CD14-positive monocyte (primary cell): ENCODE measurements around the gene PEX10. TPM values are rescaled to one million over a fixed set of nuclear protein-coding genes. Genes with fewer than 3 reads are reported as not detected.

Experiments used
- DNase-seq, 3 donors: peaks; one replicate each; pipeline ENCODE4 v3.0.0-alpha.2; 2011 to 2022
- H2AFZ ChIP-seq: 2 replicates; pipeline ENCODE4 v1.6.0; 2012; ENCODE audit warnings: mild to moderate bottlenecking, low read depth, low read length, inconsistent platforms; ENCODE audit not compliant: insufficient read depth, poor library complexity, severe bottlenecking
- H3K27ac ChIP-seq, 2 donors: 1 replicate in 1 of 2; 2 replicates in 1 of 2; pipeline ENCODE4 v1.5.1; 2012 to 2013; ENCODE audit warnings: low read length in 2 of 2, control low read depth in 1 of 2, inconsistent platforms in 1 of 2, low read depth in 1 of 2, mild to moderate bottlenecking in 1 of 2
- H3K27me3 ChIP-seq, 2 donors: one replicate each; pipeline versions ENCODE4 v1.6.0 to v1.6.1; 2011 to 2013; ENCODE audit warnings: low read length in 2 of 2; ENCODE audit not compliant: control insufficient read depth in 2 of 2, insufficient read depth in 2 of 2
- H3K36me3 ChIP-seq, 2 donors: replicated peaks in 1 of 2; 1 replicate in 1 of 2; 2 replicates in 1 of 2; pipeline versions ENCODE4 v1.5.1 to v1.6.1; 2012 to 2013; ENCODE audit warnings: low read length in 2 of 2, control low read depth in 1 of 2, inconsistent platforms in 1 of 2, mild to moderate bottlenecking in 1 of 2; ENCODE audit not compliant: insufficient read depth in 2 of 2, control insufficient read depth in 1 of 2
- H3K4me1 ChIP-seq, 2 donors: 1 replicate in 1 of 2; 2 replicates in 1 of 2; pipeline versions ENCODE4 v1.5.1 to v1.6.1; 2012 to 2013; ENCODE audit warnings: low read length in 2 of 2, control low read depth in 1 of 2, inconsistent platforms in 1 of 2, mild to moderate bottlenecking in 1 of 2, moderate library complexity in 1 of 2; ENCODE audit not compliant: insufficient read depth in 2 of 2, control insufficient read depth in 1 of 2
- H3K4me2 ChIP-seq: replicated peaks from 2 replicates; pipeline ENCODE3; 2012; ENCODE audit warnings: low read length, moderate library complexity, mild to moderate bottlenecking; ENCODE audit not compliant: poor library complexity, severe bottlenecking; ENCODE audit errors: extremely low read depth
- H3K4me3 ChIP-seq, 3 experiments: fragments of 200-600 bp in 1 of 3; sonication (generic) in 1 of 3; replicated peaks in 1 of 3; 1 replicate in 2 of 3; 2 replicates in 1 of 3; pipeline ENCODE4 v1.5.1; 2011 to 2013; ENCODE audit warnings: low read length in 3 of 3, mild to moderate bottlenecking in 3 of 3, control low read depth in 2 of 3, low read depth in 2 of 3, inconsistent platforms in 1 of 3, moderate library complexity in 1 of 3
- H3K79me2 ChIP-seq: 2 replicates; pipeline ENCODE4 v1.6.0; 2012; ENCODE audit warnings: mild to moderate bottlenecking, control low read depth, inconsistent platforms, low read length, moderate library complexity; ENCODE audit not compliant: insufficient read depth
- H3K9ac ChIP-seq: 2 replicates; pipeline ENCODE4 v1.6.0; 2017; ENCODE audit warnings: low read length, mild to moderate bottlenecking; ENCODE audit not compliant: insufficient read depth, poor library complexity, severe bottlenecking
- H3K9me3 ChIP-seq, 2 donors: replicated peaks in 1 of 2; 1 replicate in 1 of 2; 2 replicates in 1 of 2; pipeline versions ENCODE4 v1.5.1 to v1.6.1; 2012 to 2013; ENCODE audit warnings: low read length in 2 of 2, control low read depth in 1 of 2; ENCODE audit not compliant: control insufficient read depth in 1 of 2, insufficient read depth in 1 of 2
- H4K20me1 ChIP-seq: 2 replicates; pipeline ENCODE4 v1.6.0; 2012; ENCODE audit warnings: mild to moderate bottlenecking, low read length, control low read depth, moderate library complexity; ENCODE audit not compliant: insufficient read depth
- H3K27ac Mint-ChIP-seq, 7 donors: one replicate each; pipeline ENCODE4 v1.8.0; 2020; ENCODE audit warnings: mild to moderate bottlenecking in 7 of 7, mixed read lengths in 7 of 7, moderate library complexity in 6 of 7, inconsistent platforms in 2 of 7
- H3K27me3 Mint-ChIP-seq, 3 donors: one replicate each; pipeline ENCODE4 v1.8.0; 2021 to 2022; ENCODE audit warnings: low read depth in 3 of 3, mild to moderate bottlenecking in 3 of 3, mixed read lengths in 3 of 3, moderate library complexity in 3 of 3, inconsistent platforms in 1 of 3
- H3K36me3 Mint-ChIP-seq, 2 donors: one replicate each; pipeline ENCODE4 v1.8.0; 2020; ENCODE audit warnings: mixed read lengths in 2 of 2, inconsistent platforms in 1 of 2, mild to moderate bottlenecking in 1 of 2
- H3K4me1 Mint-ChIP-seq: one replicate; pipeline ENCODE4 v1.8.0; 2020; ENCODE audit warnings: mild to moderate bottlenecking, mixed read lengths
- H3K4me3 Mint-ChIP-seq, 2 donors: one replicate each; pipeline ENCODE4 v1.8.0; 2020; ENCODE audit warnings: mild to moderate bottlenecking in 2 of 2, mixed read lengths in 2 of 2, moderate library complexity in 1 of 2
- H3K9me3 Mint-ChIP-seq, 7 donors: one replicate each; pipeline ENCODE4 v1.8.0; 2020 to 2022; ENCODE audit warnings: mixed read lengths in 7 of 7, mild to moderate bottlenecking in 6 of 7, moderate library complexity in 6 of 7, inconsistent platforms in 2 of 7
- CTCF ChIP-seq: fragments of 200-600 bp; IDR thresholded peaks from one replicate; pipeline ENCODE4 v1.8.0; 2022; ENCODE audit warnings: antibody characterized with exemption, mild to moderate bottlenecking
- WGBS: methylation state at CpG from one replicate; pipeline ENCODE4 v1.1.5; 2013; ENCODE audit warnings: missing lambda C conversion rate; ENCODE audit not compliant: insufficient coverage; 5-methylcytosine and 5-hydroxymethylcytosine counted together
- intact Hi-C, 2 donors: fragments of 100-400 bp; cut with micrococcal nuclease; formaldehyde crosslinking; loops; one replicate each; pipeline versions ENCODE4 v1.15.0 to v1.15.1; 2023
- polyA plus RNA-seq, 3 donors: library from polyadenylated mRNA; depleted of rRNA in 1 of 3; unstranded in 2 of 3; stranded (reverse) in 1 of 3; fragments of 300-500 nt in 2 of 3; fragments of >200 nt in 1 of 3; fragmentation: Illumina TruSeq in 2 of 3; gene quantifications; 1 replicate in 2 of 3; 2 replicates in 1 of 3; pipeline ENCODE4 v1.2.3, GENCODE V29; 2012 to 2021

PEX10 gene
- polyA plus RNA-seq, 3 donors = 7.0 to 10.5 (median 8.2) TPM

- peaks cover 14% of the 10 kb centered on the region for H3K4me1 Mint-ChIP-seq
- no peak for DNase-seq
- H3K27me3 Mint-ChIP-seq = peaks cover 27 to 57% (median 29%) of the 10 kb centered on the region in 3 donors
- 91% methylated on average over 14 of the region's 14 CpGs for WGBS
- no peak overlapping the region for H2AFZ ChIP-seq
- peak overlapping the region in 1 of 7 donors; percentile 15 for H3K27ac Mint-ChIP-seq
- peaks cover 0 to 13% of the 10 kb centered on the region in 2 donors for H3K27me3 ChIP-seq
- H3K4me1 ChIP-seq = peaks cover 17 to 36% of the 10 kb centered on the region in 2 donors
- H3K27ac ChIP-seq = no peak overlapping the region
- peaks cover 0 to 3% of the 10 kb centered on the region in 2 donors for H3K9me3 ChIP-seq
- no peaks in the 10 kb centered on the region for H3K36me3 ChIP-seq
- H3K4me3 ChIP-seq = no peak overlapping the region
- TF ChIP-seq CTCF = no peak
- H4K20me1 ChIP-seq = no peaks in the 10 kb centered on the region
- H3K4me2 ChIP-seq = no peak overlapping the region
- peaks cover 0 to 8% (median under 1%) of the 10 kb centered on the region in 7 donors for H3K9me3 Mint-ChIP-seq
- H3K36me3 Mint-ChIP-seq = no peaks in the 10 kb centered on the region
- intact Hi-C loops = loop anchor here in 1 of 2 donors (5.0 to 10.0 kb wide), 2 partner anchors 364 to 387 kb away; partner anchors contain the start of gene TTC34
- H3K4me3 Mint-ChIP-seq = no peak overlapping the region
- H3K9ac ChIP-seq = no peak overlapping the region
- H3K79me2 ChIP-seq = no peaks in the 10 kb centered on the region
These were observed 5.5 kb upstream of the PEX10 start for GRCh38 chr1:2417833-2418225.

GRCh38 chr1:2417083-2417832, 4.9 kb upstream of the PEX10 start:
- Mint-ChIP-seq H3K27me3 (peaks cover 27 to 57% (median 29%) of the 10 kb centered on the region in 3 donors), H3K9me3 (peaks cover 0 to 4% (median 0%) of the 10 kb centered on the region in 7 donors), H3K4me1 (peaks cover 14% of the 10 kb centered on the region), H3K4me3 (peak overlapping the region in 1 of 2 donors; percentile 61), H3K36me3 (no peaks in the 10 kb centered on the region), H3K27ac (peak overlapping the region in 1 of 7 donors; percentile 50)
- Histone ChIP-seq H3K36me3 (no peaks in the 10 kb centered on the region), H3K9me3 (peaks cover 0 to 3% of the 10 kb centered on the region in 2 donors), H3K4me2 (no peak overlapping the region), H3K27me3 (peaks cover 0 to 13% of the 10 kb centered on the region in 2 donors), H3K4me3 (no peak overlapping the region), H3K4me1 (peaks cover 17 to 38% of the 10 kb centered on the region in 2 donors), H2AFZ (no peak overlapping the region), H3K79me2 (no peaks in the 10 kb centered on the region), H4K20me1 (no peaks in the 10 kb centered on the region), H3K9ac (no peak overlapping the region), H3K27ac (no peak overlapping the region)
- no peak for TF ChIP-seq CTCF
- intact Hi-C loops = loop anchor here in 1 of 2 donors (5.0 to 10.0 kb wide), 2 partner anchors 365 to 388 kb away; partner anchors contain the start of gene TTC34
- WGBS = 97% methylated on average over 9 of the region's 13 CpGs
- no peak for DNase-seq
